ENCODE data around the gene SCO2. TPM values are rescaled to one million over a fixed set of nuclear protein-coding genes. Genes with fewer than 3 reads are reported as not detected.
A peak's percentile ranks its signal among the peaks of the same experiment; 100 is the strongest.

SCO2 gene
- total RNA-seq, 2 donors from 2014 or later, result 3.5 to 4.5 TPM

DNA sequence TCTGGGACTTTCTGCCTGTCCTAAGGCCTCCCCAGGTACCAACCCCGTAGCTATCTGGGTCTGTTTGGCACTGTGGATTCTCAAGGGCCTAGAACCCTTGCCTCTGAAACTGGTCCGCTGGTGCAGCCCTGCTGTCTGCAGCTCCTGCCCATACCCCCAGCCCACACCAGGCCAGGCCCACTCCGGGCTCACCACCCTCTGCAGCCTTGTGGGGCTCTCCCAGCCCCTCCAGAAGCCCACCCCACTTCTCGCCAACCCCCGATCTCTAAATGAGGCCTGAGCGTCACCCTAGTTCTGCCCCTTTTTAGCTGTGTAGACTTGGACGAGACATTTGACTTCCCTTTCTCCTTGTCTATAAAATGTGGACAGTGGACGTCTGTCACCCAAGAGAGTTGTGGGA lies 25.0 kb upstream of the SCO2 start:
- DNase-seq (ENCODE audit: low spot score), result no peak
- ATAC-seq (ENCODE audit: insufficient number of reproducible peaks, low FRiP score, low read depth), result no peak
- no peaks in the 10 kb centered on the region for H3K27me3 ChIP-seq (replicated peaks; ENCODE audit: insufficient read depth)
- TF ChIP-seq, protein P1, sequence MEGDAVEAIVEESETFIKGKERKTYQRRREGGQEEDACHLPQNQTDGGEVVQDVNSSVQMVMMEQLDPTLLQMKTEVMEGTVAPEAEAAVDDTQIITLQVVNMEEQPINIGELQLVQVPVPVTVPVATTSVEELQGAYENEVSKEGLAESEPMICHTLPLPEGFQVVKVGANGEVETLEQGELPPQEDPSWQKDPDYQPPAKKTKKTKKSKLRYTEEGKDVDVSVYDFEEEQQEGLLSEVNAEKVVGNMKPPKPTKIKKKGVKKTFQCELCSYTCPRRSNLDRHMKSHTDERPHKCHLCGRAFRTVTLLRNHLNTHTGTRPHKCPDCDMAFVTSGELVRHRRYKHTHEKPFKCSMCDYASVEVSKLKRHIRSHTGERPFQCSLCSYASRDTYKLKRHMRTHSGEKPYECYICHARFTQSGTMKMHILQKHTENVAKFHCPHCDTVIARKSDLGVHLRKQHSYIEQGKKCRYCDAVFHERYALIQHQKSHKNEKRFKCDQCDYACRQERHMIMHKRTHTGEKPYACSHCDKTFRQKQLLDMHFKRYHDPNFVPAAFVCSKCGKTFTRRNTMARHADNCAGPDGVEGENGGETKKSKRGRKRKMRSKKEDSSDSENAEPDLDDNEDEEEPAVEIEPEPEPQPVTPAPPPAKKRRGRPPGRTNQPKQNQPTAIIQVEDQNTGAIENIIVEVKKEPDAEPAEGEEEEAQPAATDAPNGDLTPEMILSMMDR (IDR thresholded peaks at IDR 0.05), result no peak
- no peaks in the 10 kb centered on the region for H3K9me3 ChIP-seq
- no peak overlapping the region for H3K27ac ChIP-seq
- no peaks in the 10 kb centered on the region for H3K36me3 ChIP-seq
- H3K4me1 ChIP-seq (ENCODE audit: control insufficient read depth in 1 of 2, low read depth in 2 of 2), result peaks cover 0 to 11% of the 10 kb centered on the region in 2 donors
- no peak overlapping the region for H3K4me3 ChIP-seq

DNA sequence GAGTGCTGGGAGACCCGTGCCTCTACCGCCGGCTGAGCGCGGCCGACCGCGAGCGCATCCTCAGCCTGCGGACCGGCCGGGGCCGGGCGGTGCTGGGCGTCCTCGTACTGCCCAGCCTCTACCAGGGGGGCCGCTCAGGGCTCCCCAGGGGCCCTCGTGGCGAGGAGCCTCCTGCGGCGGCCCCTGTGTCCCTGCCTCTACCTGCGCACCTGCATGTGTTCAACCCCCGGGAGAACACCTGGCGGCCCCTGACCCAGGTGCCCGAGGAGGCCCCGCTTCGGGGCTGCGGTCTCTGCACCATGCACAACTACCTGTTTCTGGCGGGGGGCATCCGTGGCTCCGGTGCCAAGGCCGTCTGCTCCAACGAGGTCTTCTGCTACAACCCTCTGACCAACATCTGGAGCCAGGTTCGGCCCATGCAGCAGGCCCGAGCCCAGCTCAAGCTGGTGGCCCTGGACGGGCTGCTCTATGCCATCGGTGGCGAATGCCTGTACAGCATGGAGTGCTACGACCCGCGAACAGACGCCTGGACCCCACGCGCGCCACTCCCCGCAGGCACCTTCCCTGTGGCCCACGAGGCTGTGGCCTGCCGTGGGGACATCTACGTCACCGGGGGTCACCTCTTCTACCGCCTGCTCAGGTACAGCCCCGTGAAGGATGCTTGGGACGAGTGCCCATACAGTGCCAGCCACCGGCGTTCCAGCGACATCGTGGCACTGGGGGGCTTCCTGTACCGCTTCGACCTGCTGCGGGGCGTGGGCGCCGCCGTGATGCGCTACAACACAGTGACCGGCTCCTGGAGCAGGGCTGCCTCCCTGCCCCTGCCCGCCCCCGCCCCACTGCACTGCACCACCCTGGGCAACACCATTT lies 23.8 kb upstream of the SCO2 start:
- ATAC-seq (ENCODE audit: insufficient number of reproducible peaks, low FRiP score, low read depth), result no peak
- H3K27me3 ChIP-seq (replicated peaks; ENCODE audit: insufficient read depth), result no peaks in the 10 kb centered on the region
- TF ChIP-seq, protein P1 (IDR thresholded peaks at IDR 0.05), result no peak

DNA sequence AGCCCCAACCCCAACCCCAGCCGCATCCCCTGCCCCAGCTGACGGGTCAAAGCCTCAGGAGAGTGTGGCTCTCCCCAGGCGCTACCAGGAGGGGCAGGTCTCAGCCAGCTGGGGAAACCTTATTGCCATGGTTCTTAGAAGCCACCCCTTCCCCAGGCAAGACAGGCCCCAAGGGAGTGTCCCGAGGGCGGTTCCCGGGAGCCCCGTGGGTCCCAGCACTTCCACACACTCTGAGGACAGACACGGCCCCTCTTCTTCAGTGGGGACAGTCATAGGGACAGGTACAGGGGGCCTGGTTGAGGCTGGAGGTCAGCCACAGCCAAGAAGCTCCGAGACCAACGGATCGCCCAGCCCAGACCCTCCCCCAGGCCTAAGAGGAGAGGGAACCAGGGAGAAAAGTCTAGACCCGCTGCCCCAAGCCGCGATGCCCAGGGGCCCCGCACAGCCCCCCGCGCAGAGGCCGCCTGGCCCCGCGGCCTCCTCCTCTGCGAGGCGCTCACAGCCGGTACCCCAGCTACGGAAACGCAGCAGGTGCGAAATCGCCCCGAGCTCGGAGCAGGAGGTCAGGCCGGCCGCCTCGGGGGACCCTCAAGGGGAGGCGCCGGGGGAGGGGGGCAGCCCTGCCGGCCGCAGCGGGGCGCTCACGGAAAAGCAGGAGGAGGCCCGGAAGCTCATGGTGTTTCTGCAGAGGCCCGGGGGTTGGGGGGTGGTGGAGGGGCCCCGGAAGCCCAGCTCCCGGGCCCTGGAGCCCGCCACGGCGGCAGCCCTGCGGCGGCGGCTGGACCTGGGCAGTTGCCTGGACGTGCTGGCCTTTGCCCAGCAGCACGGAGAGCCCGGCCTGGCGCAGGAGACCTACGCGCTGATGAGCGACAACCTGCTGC lies 22.9 kb upstream of the SCO2 start:
- H3K4me1 ChIP-seq (ENCODE audit: control insufficient read depth in 1 of 2, low read depth in 2 of 2), result peaks cover 5 to 22% of the 10 kb centered on the region in 2 donors
- H3K9me3 ChIP-seq, result no peaks in the 10 kb centered on the region
- TF ChIP-seq, protein P1 (IDR thresholded peaks at IDR 0.05), result no peak
- no peaks in the 10 kb centered on the region for H3K27me3 ChIP-seq (replicated peaks; ENCODE audit: insufficient read depth)
- no peak overlapping the region for H3K27ac ChIP-seq
- ATAC-seq (ENCODE audit: insufficient number of reproducible peaks, low FRiP score, low read depth), result no peak
- no peaks in the 10 kb centered on the region for H3K36me3 ChIP-seq
- peak overlapping the region; percentile 49 for H3K4me3 ChIP-seq
- DNase-seq (ENCODE audit: low spot score), result no peak

More for the DNA sequence above, 23.8 kb upstream of the SCO2 start:
- Histone ChIP-seq H3K9me3 (no peaks in the 10 kb centered on the region), H3K27ac (no peak overlapping the region), H3K4me3 (peak overlapping the region; percentile 49), H3K36me3 (no peaks in the 10 kb centered on the region), H3K4me1 (ENCODE audit: control insufficient read depth in 1 of 2, low read depth in 2 of 2) (peaks cover 5 to 19% of the 10 kb centered on the region in 2 donors)
- DNase-seq (ENCODE audit: low spot score), result no peak

DNA sequence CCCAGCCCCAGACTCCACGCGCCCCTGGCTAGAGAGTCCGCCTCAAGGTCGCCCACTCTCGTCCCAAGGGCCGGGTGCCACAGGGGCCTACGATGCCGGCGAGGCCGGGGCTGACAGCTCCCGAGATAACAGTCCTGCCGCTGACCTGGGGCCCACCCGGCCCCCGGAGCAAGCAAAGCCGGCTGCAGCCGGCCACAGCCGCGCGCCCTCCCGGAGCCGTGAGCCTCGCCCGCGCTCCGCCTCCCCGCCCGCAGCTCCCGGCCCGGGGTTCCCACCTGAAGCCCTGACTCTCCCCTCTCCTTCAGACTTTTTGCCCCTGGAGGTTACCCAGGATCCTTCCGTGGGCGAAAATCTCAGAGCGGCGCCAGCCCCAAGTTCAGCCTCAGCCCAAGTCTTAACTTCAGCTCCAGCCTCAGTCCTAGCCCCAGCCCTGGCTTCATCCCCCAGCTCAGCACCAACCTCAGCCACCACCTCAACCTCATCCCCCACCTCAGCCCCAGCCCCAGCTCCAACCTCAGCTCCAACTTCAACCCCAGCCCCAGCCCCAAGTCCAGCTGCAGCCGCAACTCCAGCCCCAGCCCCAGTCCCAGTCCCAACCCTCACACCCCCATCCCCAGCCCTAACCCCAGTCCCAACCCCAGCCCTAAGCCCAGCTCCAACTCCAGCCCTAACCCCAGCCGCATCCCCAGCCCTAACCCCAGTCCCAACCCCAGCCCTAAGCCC lies 22.0 kb upstream of the SCO2 start:
- no peak for ATAC-seq (ENCODE audit: insufficient number of reproducible peaks, low FRiP score, low read depth)
- Histone ChIP-seq H3K36me3 (no peaks in the 10 kb centered on the region), H3K4me3 (no peak overlapping the region), H3K4me1 (ENCODE audit: control insufficient read depth in 1 of 2, low read depth in 2 of 2) (peaks cover 5 to 22% of the 10 kb centered on the region in 2 donors), H3K27me3 (replicated peaks; ENCODE audit: insufficient read depth) (no peaks in the 10 kb centered on the region), H3K27ac (no peak overlapping the region), H3K9me3 (no peaks in the 10 kb centered on the region)
- no peak for DNase-seq (ENCODE audit: low spot score)
- TF ChIP-seq, protein P1 (IDR thresholded peaks at IDR 0.05), result no peak
